ENCODE data around the gene TARS3.

DNA sequence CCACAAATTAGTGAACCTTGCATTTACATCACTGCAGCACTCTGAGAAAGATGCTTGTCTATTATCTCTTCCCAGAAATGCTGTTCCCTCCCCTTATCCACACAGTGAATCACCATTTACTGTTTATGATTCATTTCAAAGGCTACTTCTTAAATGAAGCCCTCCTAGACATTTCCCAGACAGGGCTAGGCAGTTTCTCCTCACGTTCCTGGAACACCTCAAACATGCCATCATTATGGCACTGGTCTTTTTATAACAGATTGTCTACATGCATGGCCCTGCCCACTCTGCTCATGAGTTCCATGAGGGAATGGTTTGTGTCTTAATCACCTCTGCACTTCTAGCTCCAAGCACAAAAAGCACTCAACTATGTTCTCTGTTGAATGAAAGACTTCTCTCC, 39.9 kb downstream of the TARS3 start:
- TF ChIP-seq, protein P1, sequence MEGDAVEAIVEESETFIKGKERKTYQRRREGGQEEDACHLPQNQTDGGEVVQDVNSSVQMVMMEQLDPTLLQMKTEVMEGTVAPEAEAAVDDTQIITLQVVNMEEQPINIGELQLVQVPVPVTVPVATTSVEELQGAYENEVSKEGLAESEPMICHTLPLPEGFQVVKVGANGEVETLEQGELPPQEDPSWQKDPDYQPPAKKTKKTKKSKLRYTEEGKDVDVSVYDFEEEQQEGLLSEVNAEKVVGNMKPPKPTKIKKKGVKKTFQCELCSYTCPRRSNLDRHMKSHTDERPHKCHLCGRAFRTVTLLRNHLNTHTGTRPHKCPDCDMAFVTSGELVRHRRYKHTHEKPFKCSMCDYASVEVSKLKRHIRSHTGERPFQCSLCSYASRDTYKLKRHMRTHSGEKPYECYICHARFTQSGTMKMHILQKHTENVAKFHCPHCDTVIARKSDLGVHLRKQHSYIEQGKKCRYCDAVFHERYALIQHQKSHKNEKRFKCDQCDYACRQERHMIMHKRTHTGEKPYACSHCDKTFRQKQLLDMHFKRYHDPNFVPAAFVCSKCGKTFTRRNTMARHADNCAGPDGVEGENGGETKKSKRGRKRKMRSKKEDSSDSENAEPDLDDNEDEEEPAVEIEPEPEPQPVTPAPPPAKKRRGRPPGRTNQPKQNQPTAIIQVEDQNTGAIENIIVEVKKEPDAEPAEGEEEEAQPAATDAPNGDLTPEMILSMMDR (conservative IDR thresholded peaks at IDR 0.05): no peak
- TF ChIP-seq ZFX (IDR thresholded peaks at IDR 0.05): no peak

All from C4-2B (cell line).